Measurements from ENCODE around the gene CNOT1.
"Not testable (repeated sequence)": the region's sequence is repeated elsewhere in the genome, so short reads cannot be mapped to it uniquely, and the experiment has no call there.

CNOT1 gene

GRCh38 chr16:58629733-58630640, at the start of gene CNOT1:
CNOT1 (minus strand) TSS chr16:58629826; CDS start chr16:58599337, 30,489 bp downstream.
- peak; percentile 96 to 97 for DNase-seq

DNA sequence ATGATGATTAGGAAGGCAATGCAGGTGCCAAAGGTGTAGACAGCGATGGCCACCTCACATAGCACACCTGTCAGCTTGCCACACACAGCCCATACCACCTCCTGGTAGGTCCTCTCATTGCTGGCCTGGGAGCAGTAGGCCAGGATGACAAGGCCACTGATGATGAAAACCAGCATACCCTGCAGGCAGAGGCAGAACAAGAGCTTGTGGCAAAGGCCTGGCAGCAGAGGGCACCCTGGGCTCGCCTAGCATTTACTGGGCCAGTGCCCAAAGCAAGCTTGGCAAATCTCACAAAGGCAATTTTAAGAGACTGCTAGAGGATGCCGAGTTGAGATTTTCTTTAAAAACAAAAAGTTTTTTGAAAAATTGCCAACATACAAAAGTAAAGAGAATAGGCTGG, 49.1 kb upstream of the CNOT1 start:
- no peak for DNase-seq

DNA sequence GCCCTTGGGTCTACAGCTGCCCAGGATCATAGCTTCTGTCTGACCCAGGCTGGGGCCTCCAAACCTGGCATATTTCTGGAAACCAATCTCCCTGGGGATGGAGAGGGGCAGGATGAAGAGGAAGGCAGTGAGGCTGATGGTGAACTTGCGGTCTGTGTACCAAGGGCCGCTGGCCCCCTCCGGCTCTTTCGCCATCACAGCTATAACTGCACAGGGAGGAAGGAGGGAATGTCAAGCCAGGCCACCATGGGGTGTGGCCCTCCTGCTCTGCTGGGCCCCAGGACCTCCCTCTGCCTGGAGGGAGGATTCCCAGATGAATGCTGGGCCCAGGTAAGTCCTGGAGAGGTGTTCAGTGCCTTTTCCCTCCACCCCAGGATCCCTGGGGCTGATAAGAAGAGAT, 48.6 kb upstream of the CNOT1 start:
- no peak for DNase-seq

DNA sequence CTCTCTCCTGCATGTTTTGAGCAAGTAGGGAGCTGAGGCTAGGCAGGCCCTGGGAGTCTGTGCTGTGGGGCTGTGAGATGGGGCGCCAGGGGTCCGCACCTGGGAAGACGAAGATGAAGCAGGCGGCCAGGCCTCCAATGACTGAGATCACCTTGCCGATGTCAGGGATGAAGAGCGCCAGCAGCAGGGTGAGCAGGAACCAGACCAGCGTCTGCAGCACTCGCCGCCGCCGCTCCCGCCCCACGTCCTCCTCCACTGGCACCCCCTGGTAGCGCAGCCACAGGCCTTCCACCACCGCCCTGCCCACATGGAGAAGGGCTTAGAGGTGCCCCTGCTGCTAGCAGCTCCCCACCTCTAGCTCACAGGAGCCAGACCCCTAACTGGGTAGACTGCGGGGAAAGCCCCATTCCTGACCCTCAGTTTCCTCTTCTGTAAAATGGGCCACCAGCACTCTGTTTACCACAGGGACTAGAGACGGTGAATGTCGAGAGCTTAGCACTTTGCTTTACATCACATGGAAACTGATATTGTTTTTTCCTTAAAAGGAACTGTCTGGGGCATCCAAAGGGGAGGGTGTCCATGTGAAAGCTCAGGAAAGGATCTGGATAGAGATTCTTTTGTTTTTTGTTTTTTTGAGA, 41.4 kb upstream of the CNOT1 start:
- DNase-seq: no peak

GRCh38 chr16:58670177-58670576, 40.6 kb upstream of the CNOT1 start:
- DNase-seq: no peak

- no peak for DNase-seq
These were observed 35.6 kb upstream of the CNOT1 start for GRCh38 chr16:58665200-58665599.

DNA sequence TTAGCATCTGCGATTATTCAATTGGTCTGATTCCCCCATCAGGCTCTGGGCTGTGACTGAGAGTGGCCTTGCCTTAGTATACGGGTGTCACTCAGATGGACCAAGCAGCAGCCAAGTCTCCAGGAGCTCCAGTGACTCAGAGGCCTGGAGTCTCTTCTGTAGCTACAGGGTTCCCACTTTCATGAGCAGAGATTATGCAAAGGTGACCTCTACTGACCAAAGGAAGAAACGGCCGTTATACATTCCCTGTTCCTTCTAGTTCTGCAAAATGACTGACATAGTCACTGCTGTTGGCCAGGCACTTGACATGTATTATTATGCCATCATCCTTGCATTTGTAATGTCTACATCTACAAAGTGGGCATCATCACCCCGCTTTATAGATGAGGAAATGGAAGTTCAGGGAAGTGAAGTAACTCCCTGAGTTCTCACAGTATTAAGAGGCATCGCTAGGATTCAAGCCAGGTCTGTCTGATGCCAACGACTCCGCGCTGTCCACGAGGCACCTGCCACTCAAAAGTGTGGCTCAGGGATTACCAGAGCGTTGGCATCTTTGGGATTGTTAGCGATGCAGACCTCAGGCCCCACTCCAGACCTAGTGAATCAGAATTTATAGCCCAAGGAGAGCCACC, 31.7 kb upstream of the CNOT1 start:
- no peak for DNase-seq

DNA sequence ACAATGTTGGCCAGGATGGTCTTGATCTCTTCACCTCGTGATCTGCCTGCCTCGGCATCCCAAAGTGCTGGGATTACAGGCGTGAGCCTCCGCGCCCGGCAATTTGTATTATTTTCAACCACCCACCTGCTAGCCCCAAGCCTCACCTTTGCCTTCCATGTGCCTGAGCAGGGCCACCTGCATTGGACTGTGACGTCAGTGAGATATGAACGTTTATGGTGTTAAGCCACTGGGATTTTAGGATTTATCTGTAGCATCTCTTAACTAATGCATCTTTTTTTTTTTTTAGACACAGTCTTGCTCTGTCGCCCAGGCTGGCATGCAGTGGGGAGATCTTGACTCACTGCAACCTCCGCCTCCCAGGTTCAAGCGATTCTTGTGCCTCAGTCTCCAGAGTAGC, 30.3 kb upstream of the CNOT1 start:
- DNase-seq: not testable (repeated sequence)

- DNase-seq: no peak
These were observed 29.2 kb upstream of the CNOT1 start for GRCh38 chr16:58658796-58659211.

DNA sequence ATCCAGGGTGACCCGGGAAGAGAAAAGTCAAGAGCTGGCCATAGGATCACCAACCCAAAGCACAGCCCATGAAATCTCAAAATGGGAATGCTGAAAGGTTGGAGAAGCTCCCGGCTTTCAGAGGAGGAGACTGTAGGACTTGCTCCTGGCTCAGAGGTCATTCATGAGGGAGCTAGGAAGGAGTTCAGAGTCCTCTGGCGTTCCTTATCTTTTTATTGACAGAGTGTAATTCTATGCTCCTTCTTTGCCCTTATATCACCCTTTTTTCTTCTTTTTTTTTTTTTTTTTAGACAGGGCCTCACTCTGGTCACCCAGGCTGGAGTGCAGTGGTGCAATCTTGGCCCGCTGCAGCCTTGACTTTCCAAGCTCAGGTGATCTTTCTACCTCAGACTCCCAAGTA, 27.3 kb upstream of the CNOT1 start:
- no peak for DNase-seq

DNA sequence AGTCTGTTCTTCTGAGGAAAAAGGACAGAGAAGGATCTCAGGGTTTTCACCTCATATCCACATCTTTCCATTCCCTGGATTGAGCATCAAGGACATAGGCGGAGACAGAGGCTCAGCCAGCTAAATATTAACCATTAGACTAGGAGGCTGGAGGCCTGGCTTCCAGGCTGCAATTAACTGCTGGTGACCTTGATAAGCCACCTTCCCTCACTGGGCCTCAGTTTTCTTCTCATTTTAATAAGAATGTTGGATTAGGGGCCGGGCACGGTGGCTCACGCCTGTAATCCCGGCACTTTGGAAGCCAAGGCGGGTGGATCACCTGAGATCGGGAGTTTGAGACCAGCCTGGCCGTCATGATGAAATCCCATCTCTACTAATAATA, 25.6 kb upstream of the CNOT1 start:
- DNase-seq: no peak

GRCh38 chr16:58654560-58655214, 25.1 kb upstream of the CNOT1 start:
- no peak for DNase-seq

DNA sequence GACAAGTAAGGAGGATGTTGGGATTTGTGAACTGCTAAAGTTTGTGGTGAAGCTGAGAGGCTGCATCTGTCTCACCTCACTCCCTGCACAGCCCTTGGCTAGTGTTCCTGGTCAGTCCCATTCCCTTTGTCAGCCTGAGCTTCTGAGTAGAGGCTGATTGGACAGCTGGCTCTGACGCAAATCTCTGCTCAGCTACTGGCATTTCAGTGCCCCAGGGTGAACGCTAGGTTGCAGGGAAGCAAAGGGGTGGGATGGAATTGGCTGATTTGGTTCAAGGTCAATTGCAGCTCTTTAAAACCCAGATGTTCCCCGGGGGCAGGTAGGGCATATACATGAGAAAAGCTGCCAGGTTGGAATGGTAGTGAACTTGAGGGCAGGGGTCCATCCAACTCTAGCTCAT, 23.1 kb upstream of the CNOT1 start:
- DNase-seq: no peak

DNA sequence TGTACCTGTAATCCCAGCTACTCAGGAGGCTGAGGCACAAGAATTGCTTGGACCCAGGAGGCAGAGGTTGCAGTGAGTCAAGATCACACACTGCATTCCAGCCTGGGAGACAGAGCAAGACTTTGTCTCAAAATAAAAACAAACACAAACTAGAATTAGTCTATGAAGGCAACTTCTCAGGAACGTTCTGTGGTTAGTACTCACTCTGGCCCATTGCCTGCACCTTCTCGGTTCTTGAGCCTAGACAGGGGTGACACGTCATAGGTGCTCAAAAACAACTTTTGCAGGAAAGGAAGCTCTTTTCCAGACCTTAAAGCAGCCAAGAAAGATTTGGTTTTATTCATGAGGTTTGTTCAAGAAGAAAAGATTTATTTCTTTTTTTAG, 22.3 kb upstream of the CNOT1 start:
- DNase-seq: no peak

- no peak for DNase-seq
These were observed 20.1 kb upstream of the CNOT1 start for GRCh38 chr16:58649707-58650106.

DNA sequence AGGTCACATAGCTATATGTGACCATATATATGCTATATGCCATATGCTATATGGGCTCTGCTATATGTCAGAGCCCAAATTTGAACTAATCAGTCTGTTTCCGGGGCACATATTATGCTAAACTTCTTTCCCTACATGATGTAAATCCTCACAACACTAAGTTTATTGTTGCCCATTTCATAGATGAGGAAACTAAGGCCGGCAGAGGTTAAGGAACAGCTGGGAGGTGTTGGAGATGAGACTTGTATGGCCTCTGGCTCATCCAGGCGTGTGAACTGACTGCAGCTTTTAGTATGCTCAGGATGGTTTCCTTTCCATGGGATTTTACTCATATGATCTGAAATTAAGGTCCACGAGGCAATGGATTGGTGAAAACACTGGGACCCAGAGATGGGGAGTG, 17.5 kb upstream of the CNOT1 start:
- DNase-seq: no peak

DNA sequence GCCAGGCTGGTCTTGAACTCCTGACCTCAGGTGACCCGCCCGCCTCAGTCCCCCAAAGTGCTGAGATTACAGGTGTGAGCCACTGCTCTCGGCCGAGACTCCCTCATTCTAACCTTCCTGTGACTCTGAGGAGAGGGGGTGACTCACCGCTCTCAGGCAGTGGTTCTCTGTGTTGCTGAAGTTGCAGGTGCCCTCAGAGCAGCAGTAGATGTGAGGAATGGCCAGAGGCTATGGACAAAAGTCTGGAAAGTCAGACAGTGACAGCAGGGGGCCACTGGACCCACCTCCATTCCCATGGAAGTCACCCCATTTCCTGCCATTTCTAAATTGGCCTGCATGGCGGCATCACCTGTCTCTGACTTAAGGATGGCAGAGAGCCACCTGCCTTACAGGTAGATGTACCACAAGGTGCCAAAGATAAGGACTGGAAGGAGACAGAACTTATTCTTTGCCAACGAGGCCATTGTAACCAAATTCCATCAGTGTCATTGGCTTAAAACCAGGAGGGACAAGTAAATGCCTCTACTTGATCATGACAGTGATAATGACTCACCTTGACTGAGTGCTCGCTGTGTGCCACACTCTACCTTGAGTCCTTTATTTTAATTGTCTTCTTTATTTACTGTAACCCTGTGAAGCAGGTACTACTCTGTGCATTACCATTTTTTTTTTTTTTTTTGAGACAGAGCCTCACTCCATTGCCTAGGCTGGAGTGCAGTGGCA, 15.3 kb upstream of the CNOT1 start:
- no peak for DNase-seq

DNA sequence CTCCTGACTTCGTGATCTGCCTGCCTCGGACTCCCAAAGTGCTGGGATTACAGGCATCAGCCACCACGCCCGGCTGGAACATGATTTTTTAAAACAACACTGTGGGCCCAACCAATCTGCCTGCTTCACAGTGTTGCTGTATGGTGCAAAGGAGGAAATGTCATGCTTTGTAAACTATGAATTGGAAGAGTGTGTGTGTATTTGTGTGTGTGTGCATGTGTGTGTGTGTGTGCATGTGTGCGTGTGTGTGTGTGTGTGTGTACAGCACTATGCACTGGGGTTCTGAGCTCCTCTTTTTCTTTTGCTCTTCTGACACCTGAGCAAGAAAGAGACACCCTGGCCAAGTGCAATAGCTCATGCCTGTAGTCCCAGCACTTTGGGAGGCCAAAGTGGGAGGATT, 14.5 kb upstream of the CNOT1 start:
- DNase-seq: no peak

DNA sequence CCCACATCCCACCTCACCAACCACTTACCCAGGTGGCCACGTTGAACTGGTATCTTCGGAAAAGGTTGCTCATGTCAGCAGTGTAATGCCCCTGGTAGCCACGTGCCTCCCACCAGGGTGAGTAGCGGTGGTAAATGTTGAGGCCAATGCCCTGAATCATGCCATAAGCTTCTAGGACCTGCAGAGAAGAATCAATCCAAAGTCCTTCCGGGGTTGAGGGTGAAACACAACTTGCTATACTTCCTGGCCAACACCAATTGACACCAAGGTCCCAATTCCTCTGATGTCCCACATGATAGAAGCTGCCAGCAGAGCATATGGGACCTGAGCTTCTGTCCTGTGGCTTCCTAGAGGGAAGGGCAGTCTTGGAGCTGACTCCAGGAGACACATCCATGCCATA, 11.3 kb upstream of the CNOT1 start:
- DNase-seq: no peak

GRCh38 chr16:58639836-58640235, 10.2 kb upstream of the CNOT1 start:
- no peak for DNase-seq

- DNase-seq: no peak
These were observed 9.6 kb upstream of the CNOT1 start for GRCh38 chr16:58639230-58639629.

- no peak for DNase-seq
These were observed 8.8 kb upstream of the CNOT1 start for GRCh38 chr16:58638148-58639036.

Measured in stimulated activated CD4-positive, alpha-beta T cell treated with anti-CD3 and anti-CD28 coated beads, Interleukin-2, amount 100 ng/mL, for 24 hours (primary cell).